ENCODE results near the gene NUDT3. TPM values are rescaled to one million over a fixed set of nuclear protein-coding genes. Genes with fewer than 3 reads are reported as not detected.
"Not testable (repeated sequence)": the region's sequence is repeated elsewhere in the genome, so short reads cannot be mapped to it uniquely, and the experiment has no call there.

The NUDT3 gene
- total RNA-seq, 1 experiment from 2014 or later, result 18.5 TPM

- DNase-seq (ENCODE audit: extremely low read depth, low read depth), result no peak
These were observed 1.5 kb upstream of the NUDT3 start for GRCh38 chr6:34393966-34394305.

GRCh38 chr6:34393191-34393965, 909 bp upstream of the NUDT3 start:
- DNase-seq (ENCODE audit: extremely low read depth, low read depth), result no peak

- DNase-seq (ENCODE audit: extremely low read depth, low read depth), result no peak
These were observed 528 bp downstream of the NUDT3 start for GRCh38 chr6:34391786-34392496.

- no peak for DNase-seq (ENCODE audit: extremely low read depth, low read depth)
These were observed 1.0 kb downstream of the NUDT3 start for GRCh38 chr6:34391473-34391785.

DNA sequence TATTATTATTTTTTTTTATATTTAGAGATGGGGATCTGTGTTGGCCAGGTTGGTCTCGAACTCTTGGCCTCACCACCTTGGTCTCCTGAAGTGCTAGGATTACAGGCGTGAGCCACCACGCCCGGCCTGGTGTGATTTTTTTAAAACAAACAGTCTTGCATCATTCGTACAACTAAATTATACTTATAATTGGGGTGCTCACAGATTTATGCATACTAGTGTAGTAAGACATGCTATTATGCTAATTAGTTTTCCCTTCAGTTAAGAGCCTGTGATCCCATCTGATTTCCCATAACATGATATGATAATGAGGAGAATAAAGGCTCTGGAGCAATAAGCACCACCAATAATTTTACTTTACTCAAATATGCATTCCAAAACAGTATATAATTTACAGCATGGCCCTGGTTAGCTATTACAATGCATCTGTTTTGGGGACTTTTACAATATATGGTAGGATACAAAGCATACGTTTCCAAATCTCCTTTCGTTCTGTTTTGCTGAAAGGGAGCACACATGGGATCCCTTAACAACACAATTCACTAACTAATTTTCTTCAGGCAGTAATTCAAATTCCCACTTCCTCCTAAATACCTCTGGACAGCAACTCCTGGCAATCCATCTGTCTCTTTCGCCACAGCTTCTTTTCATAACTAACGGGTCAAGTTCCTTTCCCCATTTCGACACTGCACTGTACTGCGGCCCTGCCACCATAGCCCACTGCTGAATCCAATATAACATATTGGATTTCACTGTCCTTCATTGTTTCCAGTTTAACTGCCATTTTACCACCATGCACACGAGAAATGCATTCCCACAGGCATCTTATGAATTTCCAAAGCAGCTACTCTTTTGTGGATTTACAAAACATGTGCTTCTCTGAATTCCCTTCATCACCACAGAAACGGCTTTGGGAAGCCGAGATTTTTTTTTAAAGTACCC, 1.7 kb downstream of the NUDT3 start:
- DNase-seq (ENCODE audit: extremely low read depth, low read depth), result no peak

GRCh38 chr6:34389034-34389433, 3.4 kb downstream of the NUDT3 start:
- no peak for DNase-seq (ENCODE audit: extremely low read depth, low read depth)

DNA sequence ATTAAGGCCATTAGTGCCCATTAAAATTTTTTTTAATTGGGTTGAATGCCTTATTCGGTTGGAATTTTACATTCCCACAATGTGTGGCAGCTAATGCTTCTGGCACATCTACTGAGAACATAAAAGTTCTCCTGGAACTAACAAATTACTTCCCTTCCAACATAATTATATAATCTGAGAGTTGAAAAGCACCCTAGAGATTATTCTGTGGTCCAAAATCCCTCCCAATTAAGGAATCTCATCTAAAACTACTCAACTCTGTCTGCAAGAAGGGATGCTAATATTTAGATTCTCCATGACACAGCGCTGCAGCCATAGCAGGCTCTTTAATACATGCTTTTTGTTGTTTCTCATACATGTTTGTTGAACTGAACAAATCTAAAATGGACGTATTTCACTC, 4.0 kb downstream of the NUDT3 start:
- DNase-seq (ENCODE audit: extremely low read depth, low read depth), result no peak

GRCh38 chr6:34386316-34387137, 5.9 kb downstream of the NUDT3 start:
- peak; percentile 74 for DNase-seq (ENCODE audit: extremely low read depth, low read depth)

GRCh38 chr6:34385793-34386195, 6.7 kb downstream of the NUDT3 start:
- no peak for DNase-seq (ENCODE audit: extremely low read depth, low read depth)

GRCh38 chr6:34384321-34385153, 7.9 kb downstream of the NUDT3 start:
- DNase-seq (ENCODE audit: extremely low read depth, low read depth), result no peak

DNA sequence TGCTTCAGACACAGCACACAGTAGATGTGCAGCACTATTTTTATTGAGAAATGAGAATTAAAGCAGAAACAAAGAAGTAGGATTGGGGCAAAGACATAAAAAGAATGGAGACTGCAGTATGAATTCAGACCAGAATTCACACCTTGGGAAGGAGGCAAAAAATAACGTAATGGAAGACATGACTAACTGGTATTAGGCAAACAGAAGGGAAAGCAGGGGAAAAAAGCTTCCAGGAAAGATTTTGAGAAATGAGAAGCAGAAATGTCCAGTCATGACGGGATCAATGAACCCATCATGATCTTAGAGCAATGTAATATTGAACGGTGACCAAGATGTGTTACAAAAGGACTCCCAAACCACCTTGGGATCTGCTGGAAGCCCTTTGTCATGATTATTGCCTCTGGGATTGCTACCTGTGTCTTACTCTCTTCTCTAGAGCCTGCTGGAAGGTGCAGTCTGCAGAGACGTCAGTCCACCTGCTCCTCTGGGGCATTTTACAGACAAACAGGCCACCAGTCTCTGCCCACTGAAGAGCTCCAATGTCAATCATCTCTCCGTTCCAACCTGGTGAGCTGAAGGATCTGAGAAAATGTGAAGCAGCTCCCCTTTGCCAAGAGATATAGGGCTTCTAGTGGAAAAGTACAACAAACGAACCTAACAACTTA, 8.7 kb downstream of the NUDT3 start:
- no peak for DNase-seq (ENCODE audit: extremely low read depth, low read depth)

DNA sequence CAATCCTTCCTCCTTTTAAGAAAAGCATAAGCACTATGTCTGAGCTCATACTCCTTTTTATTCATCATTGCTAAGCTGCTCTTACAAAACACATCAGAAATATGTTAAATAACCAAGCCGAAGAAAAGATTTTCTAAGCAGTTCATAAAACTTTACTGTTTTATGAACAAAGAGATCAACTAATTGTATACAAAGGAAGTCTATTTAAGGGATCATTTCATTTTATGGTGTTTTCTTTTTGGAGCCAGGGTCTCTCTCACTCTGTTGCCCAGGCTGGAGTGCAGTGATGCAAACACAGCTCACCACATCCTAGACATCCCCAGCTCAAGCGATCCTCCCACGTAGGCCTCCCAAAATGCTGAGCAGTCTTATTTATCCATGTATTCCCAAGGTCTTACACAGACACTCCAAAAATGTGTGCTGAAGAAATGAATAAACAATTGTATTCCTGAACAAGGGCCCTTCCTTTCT, 9.3 kb downstream of the NUDT3 start:
- DNase-seq (ENCODE audit: extremely low read depth, low read depth), result no peak

- DNase-seq (ENCODE audit: extremely low read depth, low read depth), result no peak
These were observed 11.4 kb downstream of the NUDT3 start for GRCh38 chr6:34381081-34381480.

- DNase-seq (ENCODE audit: extremely low read depth, low read depth), result no peak
These were observed 14.0 kb downstream of the NUDT3 start for GRCh38 chr6:34378470-34378869.

GRCh38 chr6:34377984-34378383, 14.5 kb downstream of the NUDT3 start:
- DNase-seq (ENCODE audit: extremely low read depth, low read depth), result no peak

DNA sequence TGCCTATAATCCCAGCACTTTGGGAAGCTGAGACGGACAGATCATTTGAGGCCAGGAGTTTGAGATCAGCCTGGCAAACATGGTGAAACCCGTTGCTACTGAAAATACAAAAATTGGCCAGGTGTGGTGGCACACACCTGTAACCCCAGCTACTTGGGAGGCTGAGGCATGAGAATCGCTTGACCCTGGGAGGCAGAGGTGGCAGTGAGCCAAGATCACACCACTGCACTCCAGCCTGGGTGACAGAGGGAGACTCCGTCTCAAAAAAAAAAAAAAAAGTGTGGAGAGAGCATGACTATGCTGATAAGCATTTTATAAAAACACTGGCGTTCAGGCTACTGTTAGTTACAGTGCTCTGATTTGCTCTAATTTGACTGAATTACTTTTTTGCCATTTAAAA, 14.9 kb downstream of the NUDT3 start:
- DNase-seq (ENCODE audit: extremely low read depth, low read depth), result not testable (repeated sequence)

GRCh38 chr6:34375833-34376232, 16.6 kb downstream of the NUDT3 start:
- DNase-seq (ENCODE audit: extremely low read depth, low read depth), result no peak

DNA sequence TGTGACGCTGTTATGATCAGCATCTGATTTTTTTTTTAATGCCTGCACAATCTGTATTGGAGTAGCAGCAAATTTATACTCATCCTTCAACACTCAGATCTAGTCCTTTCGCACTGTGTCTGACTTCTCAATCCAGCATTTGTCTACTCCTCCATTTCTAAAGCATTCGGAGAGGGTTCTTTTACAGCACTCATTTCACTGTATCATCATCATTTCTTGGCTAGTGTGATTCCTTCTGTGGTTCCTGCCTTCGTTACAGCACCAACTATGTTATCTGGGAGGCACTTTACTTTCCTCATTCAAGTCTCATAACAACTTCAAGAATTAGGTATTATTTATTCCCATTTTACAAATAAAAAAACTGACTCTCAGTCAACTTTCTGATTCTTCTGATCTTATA, 18.0 kb downstream of the NUDT3 start:
- no peak for DNase-seq (ENCODE audit: extremely low read depth, low read depth)

- no peak for DNase-seq (ENCODE audit: extremely low read depth, low read depth)
These were observed 18.4 kb downstream of the NUDT3 start for GRCh38 chr6:34374069-34374468.
